GM06990 (cell line): Measurements from ENCODE around the gene PTMS.

Experiments used
- DNase-seq: peaks from one replicate; pipeline ENCODE4 v3.0.0-alpha.2; 2011; ENCODE audit not compliant: insufficient read length; ENCODE audit errors: extremely low read depth
- H3K27me3 ChIP-seq: replicated peaks from 2 replicates; pipeline ENCODE4 v1.6.0; 2011; ENCODE audit warnings: low read length; ENCODE audit not compliant: control insufficient read depth, insufficient read depth
- H3K36me3 ChIP-seq: 2 replicates; pipeline ENCODE4 v1.5.1; 2011; ENCODE audit warnings: low read length; ENCODE audit not compliant: control insufficient read depth, insufficient read depth
- H3K4me3 ChIP-seq: replicated peaks from 2 replicates; pipeline ENCODE4 v1.5.1; 2011; ENCODE audit warnings: low read depth, mild to moderate bottlenecking, control low read depth, low read length
- TF ChIP-seq, protein P1 (sequence below): IDR thresholded peaks from 2 replicates; pipeline ENCODE4 v1.5.1; 2011; ENCODE audit warnings: low read length, control low read depth, mild to moderate bottlenecking, inconsistent platforms; ENCODE audit not compliant: insufficient read depth, poor library complexity, severe bottlenecking

The PTMS gene

DNA sequence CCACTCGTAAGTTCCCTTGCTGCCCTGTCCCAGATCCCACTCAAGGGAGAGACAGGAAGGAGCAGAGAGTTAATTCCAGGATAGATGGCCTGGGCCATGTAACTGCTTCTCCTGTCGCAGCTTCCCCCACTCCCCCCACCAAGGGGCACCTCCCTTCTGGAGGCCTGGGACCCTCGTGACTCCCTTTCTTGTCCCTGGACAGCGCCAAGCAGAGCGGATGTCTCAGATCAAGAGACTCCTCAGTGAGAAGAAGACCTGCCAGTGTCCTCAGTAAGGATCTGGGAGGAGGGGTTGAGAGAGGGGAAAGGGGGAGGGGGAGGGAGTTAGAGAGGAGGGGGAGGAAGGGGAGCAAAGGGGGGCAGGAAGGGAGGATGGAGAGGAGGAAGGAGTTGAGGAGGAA is 52.5 kb downstream of the PTMS start:
- no peaks in the 10 kb centered on the region for H3K36me3 ChIP-seq
- DNase-seq, result no peak
- TF ChIP-seq, protein P1, sequence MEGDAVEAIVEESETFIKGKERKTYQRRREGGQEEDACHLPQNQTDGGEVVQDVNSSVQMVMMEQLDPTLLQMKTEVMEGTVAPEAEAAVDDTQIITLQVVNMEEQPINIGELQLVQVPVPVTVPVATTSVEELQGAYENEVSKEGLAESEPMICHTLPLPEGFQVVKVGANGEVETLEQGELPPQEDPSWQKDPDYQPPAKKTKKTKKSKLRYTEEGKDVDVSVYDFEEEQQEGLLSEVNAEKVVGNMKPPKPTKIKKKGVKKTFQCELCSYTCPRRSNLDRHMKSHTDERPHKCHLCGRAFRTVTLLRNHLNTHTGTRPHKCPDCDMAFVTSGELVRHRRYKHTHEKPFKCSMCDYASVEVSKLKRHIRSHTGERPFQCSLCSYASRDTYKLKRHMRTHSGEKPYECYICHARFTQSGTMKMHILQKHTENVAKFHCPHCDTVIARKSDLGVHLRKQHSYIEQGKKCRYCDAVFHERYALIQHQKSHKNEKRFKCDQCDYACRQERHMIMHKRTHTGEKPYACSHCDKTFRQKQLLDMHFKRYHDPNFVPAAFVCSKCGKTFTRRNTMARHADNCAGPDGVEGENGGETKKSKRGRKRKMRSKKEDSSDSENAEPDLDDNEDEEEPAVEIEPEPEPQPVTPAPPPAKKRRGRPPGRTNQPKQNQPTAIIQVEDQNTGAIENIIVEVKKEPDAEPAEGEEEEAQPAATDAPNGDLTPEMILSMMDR, result no peak
- H3K4me3 ChIP-seq, result no peak overlapping the region
- H3K27me3 ChIP-seq, result peaks cover 5% of the 10 kb centered on the region

DNA sequence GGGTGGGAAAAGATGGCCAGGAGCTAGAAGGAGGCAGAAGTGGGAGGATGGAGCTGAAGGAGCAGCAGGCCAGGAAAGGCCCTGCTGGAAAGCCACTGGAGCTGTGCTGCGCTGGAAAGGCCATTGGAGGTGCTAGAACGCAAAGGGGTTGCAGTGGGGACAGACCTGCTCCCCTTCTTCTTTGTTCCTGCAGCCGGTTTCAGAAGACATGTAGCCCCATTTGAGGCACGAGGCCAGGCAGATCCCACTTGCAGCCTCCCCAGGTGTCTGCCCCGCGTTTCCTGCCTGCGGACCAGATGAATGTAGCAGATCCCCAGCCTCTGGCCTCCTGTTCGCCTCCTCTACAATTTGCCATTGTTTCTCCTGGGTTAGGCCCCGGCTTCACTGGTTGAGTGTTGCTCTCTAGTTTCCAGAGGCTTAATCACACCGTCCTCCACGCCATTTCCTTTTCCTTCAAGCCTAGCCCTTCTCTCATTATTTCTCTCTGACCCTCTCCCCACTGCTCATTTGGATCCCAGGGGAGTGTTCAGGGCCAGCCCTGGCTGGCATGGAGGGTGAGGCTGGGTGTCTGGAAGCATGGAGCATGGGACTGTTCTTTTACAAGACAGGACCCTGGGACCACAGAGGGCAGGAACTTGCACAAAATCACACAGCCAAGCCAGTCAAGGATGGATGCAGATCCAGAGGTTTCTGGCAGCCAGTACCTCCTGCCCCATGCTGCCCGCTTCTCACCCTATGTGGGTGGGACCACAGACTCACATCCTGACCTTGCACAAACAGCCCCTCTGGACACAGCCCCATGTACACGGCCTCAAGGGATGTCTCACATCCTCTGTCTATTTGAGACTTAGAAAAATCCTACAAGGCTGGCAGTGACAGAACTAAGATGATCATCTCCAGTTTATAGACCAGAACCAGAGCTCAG is 53.2 kb downstream of the PTMS start:
- H3K36me3 ChIP-seq, result no peaks in the 10 kb centered on the region
- H3K27me3 ChIP-seq, result peaks cover 8% of the 10 kb centered on the region
- TF ChIP-seq, protein P1, result no peak
- no peak for DNase-seq
- no peak overlapping the region for H3K4me3 ChIP-seq

GRCh38 chr12:6820166-6820565 is 54.0 kb downstream of the PTMS start:
- no peak for DNase-seq
- peaks cover 8% of the 10 kb centered on the region for H3K27me3 ChIP-seq

More at GRCh38 chr12:6820166-6820565, 54.0 kb downstream of the PTMS start:
- TF ChIP-seq, protein P1, result no peak
- Histone ChIP-seq H3K36me3 (no peaks in the 10 kb centered on the region), H3K4me3 (no peak overlapping the region)
